ENCODE results near the gene ADARB2. TPM values are rescaled to one million over a fixed set of nuclear protein-coding genes. Genes with fewer than 3 reads are reported as not detected.
"Not testable (repeated sequence)": the region's sequence is repeated elsewhere in the genome, so short reads cannot be mapped to it uniquely, and the experiment has no call there.

ADARB2 gene
- total RNA-seq, 2 donors from 2014 or later: 0.27 TPM; not detected in 1

DNA sequence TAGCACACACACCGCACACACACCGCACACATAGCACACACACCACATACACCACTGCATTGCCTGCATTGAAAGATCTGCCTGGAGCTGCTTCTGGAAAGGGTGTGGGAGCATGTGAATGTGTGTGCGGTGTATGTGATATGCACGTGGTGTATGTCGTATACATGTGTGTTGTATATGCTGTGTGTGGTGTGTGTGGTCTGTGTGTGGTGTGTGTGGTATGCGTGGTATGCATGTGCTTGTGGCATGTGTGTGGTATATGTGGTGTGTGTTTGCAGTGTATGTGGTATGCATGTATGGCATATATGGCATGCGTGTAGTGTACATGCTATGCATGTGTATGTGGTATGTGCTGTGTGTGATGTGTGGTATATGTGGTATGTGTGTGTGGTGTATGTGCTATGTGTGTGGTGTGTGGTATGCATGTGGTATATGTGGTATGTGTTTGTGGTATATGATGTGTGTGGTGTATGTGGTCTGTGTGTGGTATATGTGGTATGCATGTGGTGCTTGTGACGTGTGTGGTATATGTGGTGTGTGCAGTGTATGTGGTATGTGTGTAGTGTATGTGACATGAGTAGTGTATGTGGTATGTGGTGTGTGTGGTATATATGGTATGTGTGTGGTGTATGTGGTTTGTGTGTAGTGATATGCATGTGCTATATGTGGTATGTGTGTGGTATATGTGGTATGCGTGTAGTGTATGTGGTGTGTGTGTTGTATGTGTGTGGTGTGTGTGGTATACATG is 505.0 kb downstream of the ADARB2 start:
- ATAC-seq: no peak
- intact Hi-C loops (cut with DNase I): no loop called here
- DNase-seq: no peak

DNA sequence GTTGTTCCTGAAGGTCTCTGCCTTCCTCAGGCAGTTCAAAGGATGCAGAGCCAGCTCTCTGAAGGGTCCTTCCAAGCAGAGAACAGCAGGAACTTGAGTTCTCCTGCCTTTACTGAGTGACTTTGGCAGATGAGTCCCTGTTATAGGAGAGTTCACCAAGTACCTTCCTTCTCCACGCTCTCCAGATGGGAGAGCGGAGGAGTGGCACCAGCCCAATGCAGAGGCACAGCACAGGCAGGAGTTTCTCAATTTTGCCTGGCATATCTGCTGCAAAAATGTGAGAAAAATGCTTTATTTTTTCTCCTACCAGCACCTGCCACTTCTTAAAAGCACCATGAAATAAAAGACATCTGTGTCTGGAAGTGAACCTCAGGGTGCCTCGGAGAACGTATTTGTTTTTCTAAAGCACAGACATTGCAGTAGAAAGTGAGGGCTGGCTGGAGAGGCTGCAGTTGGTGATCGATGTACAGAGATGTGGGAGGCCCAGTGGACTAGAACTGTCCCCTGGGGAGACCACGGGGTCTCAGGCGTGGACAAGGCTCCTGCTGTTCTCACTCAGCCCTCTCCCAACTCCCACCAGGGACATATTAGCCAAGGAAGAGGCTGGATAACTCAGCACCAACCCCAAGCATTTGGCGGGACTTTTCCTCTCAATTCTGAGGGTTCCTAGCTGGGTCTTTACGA is 506.6 kb downstream of the ADARB2 start:
- ATAC-seq (no peak), DNase-seq (no peak)
- intact Hi-C loops (cut with DNase I): no loop called here

DNA sequence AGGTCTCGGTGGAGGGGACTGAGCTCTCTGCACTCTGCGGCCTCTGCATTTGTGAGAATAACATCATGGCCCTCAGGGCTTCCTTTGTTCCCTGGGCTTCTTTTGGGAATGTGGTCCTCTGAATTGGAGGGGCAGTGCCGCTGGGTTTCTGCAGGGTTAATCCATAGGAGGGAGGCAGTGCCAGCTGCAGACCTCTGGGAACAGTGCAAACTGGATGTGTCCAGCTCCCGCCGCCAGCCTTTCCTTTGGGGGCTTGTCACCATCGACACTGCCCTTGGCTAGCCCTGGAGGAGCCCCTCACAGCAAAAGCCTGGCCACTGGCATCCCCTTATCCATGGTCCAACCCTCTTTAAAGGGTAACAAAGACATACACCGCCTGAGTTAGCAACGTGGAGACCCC is 507.2 kb downstream of the ADARB2 start:
- DNase-seq (no peak), ATAC-seq (no peak)
- intact Hi-C loops (cut with DNase I): no loop called here

DNA sequence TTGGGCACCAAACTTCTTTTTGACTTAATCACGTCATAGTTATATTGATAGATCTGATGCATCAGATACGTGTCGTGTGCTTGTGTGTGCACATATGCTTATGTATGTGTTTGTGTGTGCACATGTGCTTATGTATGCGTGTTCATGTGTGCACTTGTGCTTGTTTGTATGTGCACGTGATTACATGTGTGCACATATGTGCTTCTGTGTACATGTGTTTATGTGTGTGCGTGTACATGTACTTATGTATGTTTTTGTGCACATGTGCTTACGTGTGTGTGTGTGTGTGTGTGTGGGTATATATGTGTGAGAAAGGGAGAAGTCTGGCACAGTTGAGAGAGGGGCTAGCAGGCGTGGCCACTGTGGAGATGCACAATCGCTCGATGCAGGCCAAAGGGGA is 507.8 kb downstream of the ADARB2 start:
- intact Hi-C loops (cut with DNase I): no loop called here
- DNase-seq: no peak
- ATAC-seq: no peak

DNA sequence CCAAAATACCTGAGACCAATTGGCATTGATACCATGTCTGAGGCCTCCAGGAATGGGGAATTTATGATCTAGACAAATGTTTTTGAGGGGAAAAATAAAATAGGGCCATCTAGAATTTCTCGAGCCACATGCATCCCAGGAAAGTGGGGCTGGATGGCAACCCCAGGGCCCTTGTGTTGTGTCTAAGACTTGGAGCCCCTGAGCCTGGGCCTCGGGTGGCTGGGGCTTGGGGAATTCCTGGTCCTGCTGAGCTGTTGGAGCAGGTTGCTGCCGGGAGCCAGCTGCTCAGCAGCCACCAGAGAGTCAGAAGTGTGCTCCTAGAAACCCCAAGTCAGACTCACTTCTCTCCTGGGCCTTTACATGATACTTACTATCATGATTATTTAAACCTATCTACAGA is 508.2 kb downstream of the ADARB2 start:
- ATAC-seq (no peak), DNase-seq (no peak)

DNA sequence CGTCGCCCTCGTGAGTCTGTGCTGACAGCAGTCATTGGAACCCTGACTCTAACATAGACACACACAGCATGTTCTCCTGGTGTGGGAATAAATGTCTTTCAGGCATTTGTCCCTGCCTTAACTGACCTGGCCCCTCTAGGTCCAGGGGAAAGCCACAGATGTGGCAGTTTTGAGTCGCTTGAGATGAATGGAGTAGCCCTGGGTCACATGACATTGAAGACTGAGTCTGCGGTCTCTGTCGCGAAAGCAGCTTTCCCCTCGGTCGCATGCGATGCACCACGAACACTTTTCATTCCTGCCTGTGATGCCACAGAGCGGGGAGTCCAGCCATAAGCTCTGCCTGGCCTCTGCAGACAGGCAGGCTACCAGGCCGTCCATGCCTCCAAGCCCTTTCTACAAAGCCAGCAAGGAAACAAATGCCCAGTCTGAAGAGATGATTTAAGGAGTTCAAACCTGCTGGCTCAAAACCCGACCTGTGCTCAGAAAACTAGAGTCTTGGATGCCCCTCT is 508.8 kb downstream of the ADARB2 start:
- no peak for DNase-seq

More for the DNA sequence above, 508.2 kb downstream of the ADARB2 start:
- intact Hi-C loops (cut with DNase I): no loop called here

DNA sequence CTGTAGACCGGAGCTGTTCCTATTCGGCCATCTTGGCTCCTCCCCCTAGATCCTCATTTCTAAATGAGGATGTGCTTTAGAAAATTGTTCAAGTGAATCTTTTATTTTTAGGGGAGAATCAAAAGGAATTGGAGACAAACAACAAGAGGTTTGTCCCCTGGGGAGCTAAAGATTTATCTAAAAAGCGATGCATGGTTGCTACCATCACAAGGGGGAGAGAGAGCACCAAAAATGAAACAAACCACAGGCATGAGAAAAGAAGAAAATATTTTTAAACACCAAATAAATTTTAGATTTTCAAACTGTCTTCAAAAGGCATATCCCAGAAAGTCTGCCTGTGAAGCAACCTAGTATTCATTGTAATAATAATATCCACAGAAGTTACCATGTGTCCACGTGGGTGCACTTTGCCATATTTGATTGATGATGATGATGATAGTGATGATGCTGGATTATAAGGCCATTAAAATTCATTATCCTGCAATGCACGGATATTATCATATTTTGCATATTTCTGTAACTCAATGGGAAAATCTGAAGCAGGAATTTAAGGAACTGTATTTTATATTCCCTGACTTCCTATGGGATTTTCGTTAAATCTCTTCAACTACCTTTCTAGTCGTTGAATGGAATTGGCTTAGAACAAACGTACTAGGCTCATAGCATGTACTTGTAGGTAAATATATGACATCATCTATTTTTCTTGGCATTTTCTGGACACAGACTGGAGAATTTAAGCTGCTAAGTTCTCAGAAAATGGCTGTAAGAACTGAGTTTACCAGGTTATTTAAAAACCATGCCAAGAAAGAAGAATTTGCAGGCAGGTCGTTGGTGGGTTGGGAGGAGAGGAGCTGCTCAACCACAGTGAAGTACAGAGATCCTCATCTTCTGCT is 509.6 kb downstream of the ADARB2 start:
- ATAC-seq (no peak), DNase-seq (no peak)
- intact Hi-C loops (cut with DNase I): no loop called here

More for the DNA sequence above, 508.8 kb downstream of the ADARB2 start:
- no peak for ATAC-seq
- intact Hi-C loops (cut with DNase I): no loop called here

DNA sequence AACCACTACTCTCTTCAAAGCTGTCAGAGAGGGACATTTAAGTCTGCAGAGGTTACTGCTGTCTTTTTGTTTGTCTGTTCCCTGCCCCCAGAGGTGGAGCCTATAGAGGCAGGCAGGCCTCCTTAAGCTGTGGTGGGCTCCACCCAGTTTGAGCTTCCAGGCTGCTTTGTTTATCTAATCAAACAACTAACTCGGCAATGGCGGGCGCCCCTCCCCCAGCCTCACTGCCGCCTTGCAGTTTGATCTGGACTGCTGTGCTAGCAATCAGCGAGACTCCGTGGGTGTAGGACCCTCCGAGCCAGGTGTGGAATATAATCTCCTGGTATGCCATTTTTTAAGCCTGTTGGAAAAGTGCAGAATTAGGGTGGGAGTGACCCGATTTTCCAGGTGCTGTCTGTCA is 510.4 kb downstream of the ADARB2 start:
- DNase-seq; ATAC-seq; intact Hi-C loops (cut with DNase I): not testable (repeated sequence)

DNA sequence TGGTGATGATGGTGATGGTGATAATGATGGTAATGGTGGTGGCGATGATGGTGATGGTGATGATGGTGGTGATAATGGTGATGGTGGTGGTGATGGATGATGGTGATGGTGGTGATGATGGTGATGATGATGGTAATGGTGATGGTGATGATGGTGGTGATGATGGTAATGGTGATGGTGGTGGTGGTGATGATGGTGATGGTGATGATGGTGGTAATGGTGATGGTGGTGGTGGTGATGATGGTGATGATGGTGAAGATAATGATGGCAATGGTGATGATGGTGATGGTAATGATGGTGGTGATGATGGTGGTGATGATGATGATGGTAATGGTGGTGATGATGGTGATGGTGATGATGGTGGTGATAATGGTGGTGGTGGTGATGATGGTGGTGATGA is 517.5 kb downstream of the ADARB2 start:
- intact Hi-C loops (cut with DNase I); ATAC-seq: not testable (repeated sequence)

DNA sequence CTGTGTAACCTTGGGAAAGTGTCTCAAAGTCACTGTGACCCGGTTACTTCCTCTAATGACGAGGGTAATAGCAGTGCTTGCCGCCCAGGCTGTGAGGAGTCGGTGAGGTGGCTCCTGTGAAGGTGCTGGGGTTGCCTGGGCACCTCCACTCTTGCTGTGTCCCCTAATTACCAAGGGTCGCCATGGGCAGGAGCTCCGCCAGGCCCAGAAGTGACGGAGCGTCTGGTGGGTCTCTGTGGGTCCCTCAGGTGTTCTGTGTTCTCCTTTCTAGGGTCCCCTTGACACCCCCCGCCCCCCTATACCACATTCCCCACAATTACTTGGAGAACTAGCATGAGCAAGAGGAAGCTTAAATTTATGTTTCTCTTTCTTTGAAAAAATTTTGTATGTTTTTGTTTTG is 519.7 kb downstream of the ADARB2 start:
- DNase-seq: no peak
- intact Hi-C loops (cut with DNase I): no loop called here
- ATAC-seq: no peak

More for the DNA sequence above, 517.5 kb downstream of the ADARB2 start:
- not testable (repeated sequence) for DNase-seq

DNA sequence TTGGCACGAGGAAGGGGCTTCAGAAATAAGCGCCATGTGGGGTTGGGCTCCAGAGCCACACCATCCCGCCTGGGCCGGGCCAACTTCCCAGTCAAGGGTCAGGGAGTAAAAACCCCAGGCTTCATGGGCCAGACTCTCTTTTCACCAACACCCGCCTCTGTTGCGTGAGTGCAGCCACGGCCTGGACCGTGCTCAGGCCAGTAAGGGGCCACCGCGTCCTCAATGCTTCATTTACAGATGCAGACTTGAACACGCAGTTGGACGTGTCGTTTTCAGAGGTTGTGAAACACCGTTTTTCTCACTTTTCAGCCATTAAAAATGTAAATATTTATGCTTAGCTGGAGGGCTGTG is 520.1 kb downstream of the ADARB2 start:
- DNase-seq (no peak), ATAC-seq (no peak)
- intact Hi-C loops (cut with DNase I): no loop called here

DNA sequence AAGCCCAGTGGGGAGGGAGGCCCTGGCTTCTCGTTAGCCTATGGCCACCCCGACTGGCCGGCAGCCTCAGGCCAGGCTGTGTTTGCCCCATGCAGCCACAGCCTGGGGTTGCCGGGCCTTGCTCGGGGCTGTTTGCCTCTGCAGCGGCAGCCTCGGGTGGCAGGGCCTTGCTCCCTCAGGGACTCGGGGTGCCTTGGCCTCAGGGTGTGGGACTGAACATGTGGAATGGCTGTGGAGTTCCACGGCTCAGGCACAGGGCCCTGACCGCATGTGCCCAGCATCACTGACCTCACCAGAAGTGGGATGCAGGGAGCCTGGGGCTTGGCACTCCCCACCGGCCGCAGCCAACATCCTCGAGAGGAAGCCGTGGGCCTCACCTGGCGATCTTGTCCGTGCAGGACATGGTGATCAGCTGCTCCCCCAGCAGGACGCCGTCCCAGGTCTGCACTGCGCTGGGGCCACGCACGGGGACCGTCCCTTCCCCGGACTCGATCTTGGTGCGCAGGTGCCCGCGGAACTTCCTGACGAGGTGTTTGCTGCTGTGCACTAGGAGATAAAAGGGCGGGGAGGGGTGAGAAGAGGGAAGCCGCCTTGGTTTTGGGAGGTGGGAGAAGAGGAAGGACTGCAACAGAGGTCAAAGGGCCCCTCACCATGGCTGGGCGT is 520.6 kb downstream of the ADARB2 start:
- DNase-seq: no peak
- ATAC-seq: no peak
- intact Hi-C loops (cut with DNase I): no loop called here

DNA sequence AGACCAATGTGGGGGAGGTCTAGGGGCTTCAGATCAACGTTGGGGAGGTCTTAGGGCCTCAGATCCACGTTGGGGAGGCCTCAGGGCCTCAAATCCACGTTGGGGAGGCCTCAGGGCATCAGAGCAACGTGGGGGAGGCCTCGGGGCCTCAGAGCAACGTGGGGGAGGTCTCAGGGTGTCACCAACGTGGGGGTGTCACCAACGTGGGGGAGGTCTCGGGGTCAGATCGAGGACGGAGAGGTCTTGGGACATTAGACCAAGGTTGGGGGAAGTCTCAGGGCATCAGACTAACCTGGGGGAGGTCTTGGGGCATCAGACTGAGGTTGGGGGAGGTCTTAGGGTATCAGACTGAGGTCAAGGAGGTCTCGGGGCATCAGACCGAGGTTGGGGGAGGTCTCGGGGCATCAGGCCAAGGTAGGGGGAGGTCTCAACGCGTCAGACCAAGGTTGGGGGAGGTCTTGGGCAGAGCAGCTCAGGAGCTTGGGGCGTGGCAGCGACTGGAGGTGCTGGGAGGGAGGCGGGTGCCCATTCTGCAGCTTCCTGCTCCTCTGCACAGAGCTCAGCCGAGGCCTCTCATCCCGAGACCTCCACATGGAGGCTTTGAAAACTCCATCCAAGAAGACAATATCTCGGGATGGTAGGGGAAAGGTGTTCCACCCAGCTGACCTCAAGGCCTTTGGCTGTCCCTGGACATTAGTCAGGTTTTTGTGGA is 521.3 kb downstream of the ADARB2 start:
- no peak for ATAC-seq
- intact Hi-C loops (cut with DNase I): no loop called here

DNA sequence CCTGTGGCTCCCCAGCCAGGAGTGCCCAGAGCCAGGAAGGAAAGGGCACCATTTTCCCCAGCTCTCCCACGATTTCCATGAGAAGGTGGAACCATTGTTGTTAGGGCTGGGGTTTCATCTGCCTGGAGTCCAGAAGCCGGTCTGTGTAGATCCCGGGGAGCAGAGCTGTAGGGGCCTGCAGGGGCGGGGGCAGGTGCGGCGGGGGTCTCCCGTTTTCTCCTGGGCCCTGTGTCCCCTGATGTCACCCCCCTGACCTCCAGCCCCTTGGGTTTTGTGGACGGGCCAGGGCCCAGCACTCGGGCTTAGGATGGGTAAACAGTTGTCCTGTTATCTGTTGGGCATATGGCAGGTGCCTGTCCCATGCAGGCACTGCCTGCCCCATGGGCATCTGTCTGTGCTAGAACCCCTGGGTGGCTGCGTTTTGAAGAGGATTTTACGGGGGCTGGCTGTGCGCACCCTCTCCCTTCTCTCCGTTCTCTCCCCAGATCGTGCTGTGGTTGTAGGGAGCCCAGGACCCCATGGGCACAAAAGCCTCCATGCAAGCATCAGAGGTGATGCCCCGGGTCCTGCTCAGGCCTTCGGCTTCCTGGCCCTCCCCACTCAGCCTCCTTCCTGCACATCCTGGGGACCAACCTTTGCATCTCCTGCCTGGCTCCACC is 522.3 kb downstream of the ADARB2 start:
- intact Hi-C loops (cut with DNase I): no loop called here
- no peak for DNase-seq
- no peak for ATAC-seq

More for the DNA sequence above, 521.3 kb downstream of the ADARB2 start:
- DNase-seq: no peak

DNA sequence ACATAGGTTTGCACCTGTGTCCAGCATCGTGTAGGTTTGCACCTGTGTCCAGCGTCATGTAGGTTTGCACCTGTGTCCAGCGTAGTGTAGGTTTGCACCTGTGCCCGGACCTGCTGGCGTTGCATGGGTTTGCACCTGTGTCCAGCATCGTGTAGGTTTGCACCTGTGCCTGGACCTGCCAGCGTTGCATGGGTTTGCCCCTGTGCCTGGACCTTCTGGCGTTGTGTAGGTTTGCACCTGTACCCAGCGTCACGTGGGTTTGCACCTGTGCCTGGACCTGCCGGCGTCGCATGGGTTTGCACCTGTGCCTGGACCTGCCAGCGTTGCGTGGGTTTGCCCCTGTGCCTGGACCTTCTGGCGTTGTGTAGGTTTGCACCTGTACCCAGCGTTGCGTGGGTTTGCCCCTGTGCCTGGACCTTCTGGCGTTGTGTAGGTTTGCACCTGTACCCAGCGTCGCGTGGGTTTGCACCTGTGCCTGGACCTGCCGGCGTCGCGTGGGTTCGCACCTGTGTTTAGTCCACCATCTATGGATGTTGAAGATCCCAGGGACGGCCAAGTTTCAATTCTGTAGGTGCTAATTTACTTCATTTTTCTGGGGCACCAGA is 523.2 kb downstream of the ADARB2 start:
- no peak for ATAC-seq
- intact Hi-C loops (cut with DNase I): no loop called here
- DNase-seq: no peak

DNA sequence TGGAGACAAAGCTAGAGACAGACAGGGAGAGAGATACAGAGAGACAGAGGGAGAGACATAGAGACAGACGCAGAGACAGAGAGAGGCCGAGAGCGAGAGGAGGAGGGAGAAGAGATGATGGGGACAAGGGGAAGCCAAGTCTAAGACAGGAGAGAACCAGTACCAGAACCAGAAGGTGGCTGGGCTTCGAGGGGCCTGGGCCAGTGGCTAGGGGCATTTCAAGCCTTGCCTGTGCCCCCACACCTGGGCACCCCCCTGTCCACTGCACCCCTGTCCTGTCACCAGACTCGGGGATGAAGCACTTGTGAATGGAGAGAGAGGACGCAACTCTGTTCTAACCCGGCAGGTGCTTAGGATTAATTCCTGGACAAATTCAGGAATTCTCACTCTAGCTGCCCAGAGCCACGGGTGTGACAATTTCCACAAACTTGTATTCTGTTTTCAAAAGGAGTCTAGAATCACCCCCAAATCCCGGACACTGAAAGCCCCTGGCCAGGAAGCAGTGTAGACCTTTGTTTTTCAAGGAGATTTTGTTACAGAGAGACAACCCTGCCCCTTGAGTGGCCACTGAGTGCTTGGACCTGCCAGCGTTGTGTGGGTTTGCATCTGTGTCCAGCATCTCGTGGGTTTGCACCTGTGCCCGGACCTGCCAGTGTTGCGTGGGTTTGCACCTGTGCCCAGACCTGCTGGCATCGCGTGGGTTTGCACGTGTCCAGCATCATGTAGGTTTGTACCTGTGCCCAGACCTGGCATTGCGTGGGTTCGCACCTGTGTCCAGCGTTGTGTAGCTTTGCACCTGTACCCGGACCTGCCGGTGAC is 523.9 kb downstream of the ADARB2 start:
- intact Hi-C loops (cut with DNase I): no loop called here
- no peak for DNase-seq
- ATAC-seq: no peak

Measured in left cardiac atrium (tissue), 4 donors.